Activated naive CD8-positive, alpha-beta T cell treated with anti-CD3 and anti-CD28 coated beads, Interleukin-2, amount 50 U/mL, for 24 hours (primary cell): ENCODE data around the gene NELFCD.
"Not testable (repeated sequence)": the region's sequence is repeated elsewhere in the genome, so short reads cannot be mapped to it uniquely, and the experiment has no call there.

ENCODE experiments used
- ATAC-seq: fragments of 150-1000 bp; cut with Tn5 transposase; one replicate; pipeline ENCODE4 v1.10.0; 2021
- DNase-seq: peaks from one replicate; pipeline ENCODE4 v3.0.0; 2021
- H3K27ac Mint-ChIP-seq: one replicate; pipeline ENCODE4 v1.8.0; 2021; ENCODE audit warnings: mild to moderate bottlenecking, mixed read lengths
- H3K27me3 Mint-ChIP-seq: one replicate; pipeline ENCODE4 v1.8.0; 2021; ENCODE audit warnings: mixed read lengths
- H3K36me3 Mint-ChIP-seq: one replicate; pipeline ENCODE4 v1.8.0; 2021; ENCODE audit warnings: low read depth, mixed read lengths
- H3K4me1 Mint-ChIP-seq: one replicate; pipeline ENCODE4 v1.8.0; 2021; ENCODE audit warnings: mixed read lengths
- H3K4me3 Mint-ChIP-seq: one replicate; pipeline ENCODE4 v1.8.0; 2021; ENCODE audit warnings: mild to moderate bottlenecking, moderate library complexity, mixed read lengths
- H3K9me3 Mint-ChIP-seq: one replicate; pipeline ENCODE4 v1.8.0; 2021; ENCODE audit warnings: mixed read lengths

The NELFCD gene

DNA sequence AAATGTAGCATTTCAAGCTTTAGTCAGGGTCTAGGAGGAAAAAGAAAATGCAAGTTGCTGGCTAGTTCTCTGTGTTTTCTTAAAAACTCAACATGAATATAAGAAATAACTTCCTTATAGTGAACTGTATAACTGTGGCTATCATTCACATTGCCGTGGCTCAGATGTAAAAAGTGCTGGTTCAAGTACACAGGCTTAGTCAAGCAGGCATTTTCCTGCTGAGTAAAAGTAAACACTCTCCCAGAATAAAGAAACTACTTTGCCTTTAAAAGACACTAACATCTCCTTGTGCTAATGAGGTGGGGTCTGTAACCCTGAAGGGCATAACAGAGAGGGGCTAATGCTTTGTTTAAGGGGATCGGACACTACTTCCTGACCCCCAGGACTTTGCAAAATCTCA lies 47.8 kb downstream of the NELFCD start:
- peak overlapping the region; percentile 90 for H3K4me3 Mint-ChIP-seq
- ATAC-seq: no peak
- peak overlapping the region; percentile 37 for H3K27ac Mint-ChIP-seq
- no peak for DNase-seq
- H3K27me3 Mint-ChIP-seq: no peaks in the 10 kb centered on the region
- H3K4me1 Mint-ChIP-seq: peaks cover 60% of the 10 kb centered on the region
- H3K9me3 Mint-ChIP-seq: no peaks in the 10 kb centered on the region
- H3K36me3 Mint-ChIP-seq: peaks cover 75% of the 10 kb centered on the region

GRCh38 chr20:59030911-59031563 lies 50.0 kb downstream of the NELFCD start:
- ATAC-seq (no peak), DNase-seq (no peak)
- no peaks in the 10 kb centered on the region for H3K9me3 Mint-ChIP-seq
- peak overlapping the region; percentile 90 for H3K4me3 Mint-ChIP-seq
- H3K27me3 Mint-ChIP-seq: no peaks in the 10 kb centered on the region
- peak overlapping the region; percentile 95 for H3K27ac Mint-ChIP-seq
- peaks cover 64% of the 10 kb centered on the region for H3K4me1 Mint-ChIP-seq
- peaks cover 79% of the 10 kb centered on the region for H3K36me3 Mint-ChIP-seq

- peak; percentile 2 for ATAC-seq
- Mint-ChIP-seq H3K4me1 (peaks cover 64% of the 10 kb centered on the region), H3K9me3 (no peaks in the 10 kb centered on the region), H3K4me3 (peak overlapping the region; percentile 90), H3K36me3 (peaks cover 81% of the 10 kb centered on the region), H3K27me3 (no peaks in the 10 kb centered on the region), H3K27ac (peak overlapping the region; percentile 95)
- no peak for DNase-seq
Observed at GRCh38 chr20:59031564-59032022, 50.5 kb downstream of the NELFCD start.

- no peaks in the 10 kb centered on the region for H3K27me3 Mint-ChIP-seq
- H3K4me3 Mint-ChIP-seq: peak within 1 kb of the TSS; percentile 90
- DNase-seq (peak; percentile 98), ATAC-seq (peak; percentile 99)
- H3K36me3 Mint-ChIP-seq: peaks cover 81% of the 10 kb centered on the region
- peak within 1 kb of the TSS; percentile 95 for H3K27ac Mint-ChIP-seq
- H3K9me3 Mint-ChIP-seq: no peaks in the 10 kb centered on the region
- peaks cover 65% of the 10 kb centered on the region for H3K4me1 Mint-ChIP-seq
Observed at GRCh38 chr20:59032023-59032712, 51.1 kb downstream of the NELFCD start, which contains the start of gene ATP5F1E. Gene ATP5F1E (minus strand): TSS chr20:59032335. CDS start chr20:59032251, 84 bp downstream.

DNA sequence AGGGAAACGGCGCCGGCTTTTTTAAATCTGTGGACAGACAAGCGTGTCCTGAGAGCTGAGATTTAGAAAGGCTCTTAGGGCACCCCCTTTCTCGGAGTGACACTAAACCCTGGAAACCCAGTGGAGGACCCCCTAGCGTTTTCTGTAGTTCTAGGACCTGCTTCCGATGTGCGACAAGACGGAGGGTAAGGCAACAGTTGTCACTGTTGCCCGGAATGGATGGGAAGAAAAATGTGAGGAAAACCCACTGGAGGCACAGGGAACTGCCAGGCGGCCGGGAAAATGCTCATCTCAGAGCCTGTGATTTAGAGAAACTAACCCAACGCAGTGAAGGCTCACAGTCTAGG lies 51.6 kb downstream of the NELFCD start:
- ATAC-seq (peak; percentile 41), DNase-seq (no peak)
- Mint-ChIP-seq H3K4me1 (peaks cover 61% of the 10 kb centered on the region), H3K4me3 (peak overlapping the region; percentile 88), H3K27me3 (no peaks in the 10 kb centered on the region), H3K9me3 (no peaks in the 10 kb centered on the region), H3K27ac (peak overlapping the region; percentile 91), H3K36me3 (peaks cover 81% of the 10 kb centered on the region)

DNA sequence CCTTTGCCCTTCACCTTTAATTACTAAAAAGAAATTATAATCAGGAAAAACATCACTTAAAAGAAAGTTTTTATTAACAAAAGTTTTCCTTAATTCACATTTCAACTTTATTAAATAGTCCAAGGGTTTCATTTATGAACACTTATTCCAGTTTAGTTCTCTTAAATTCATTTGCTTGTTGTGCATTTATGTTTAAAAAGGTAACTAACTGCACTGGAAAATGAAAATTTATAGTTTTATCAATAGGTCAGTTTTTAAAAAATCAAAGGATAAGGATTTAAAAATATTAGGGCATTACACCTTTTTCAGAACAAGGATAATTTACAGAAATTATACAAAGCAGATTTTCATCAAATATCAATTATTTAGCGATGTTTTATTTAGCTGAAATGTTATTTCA lies 52.0 kb downstream of the NELFCD start:
- no peaks in the 10 kb centered on the region for H3K27me3 Mint-ChIP-seq
- no peak for ATAC-seq
- no peak for DNase-seq
- peak overlapping the region; percentile 88 for H3K4me3 Mint-ChIP-seq
- peaks cover 81% of the 10 kb centered on the region for H3K36me3 Mint-ChIP-seq
- peaks cover 60% of the 10 kb centered on the region for H3K4me1 Mint-ChIP-seq
- no peaks in the 10 kb centered on the region for H3K9me3 Mint-ChIP-seq
- H3K27ac Mint-ChIP-seq: peak overlapping the region; percentile 91

GRCh38 chr20:59033616-59034165 lies 52.6 kb downstream of the NELFCD start:
- H3K27me3 Mint-ChIP-seq: no peaks in the 10 kb centered on the region
- ATAC-seq (no peak), DNase-seq (no peak)
- H3K27ac Mint-ChIP-seq: peak overlapping the region; percentile 42
- no peaks in the 10 kb centered on the region for H3K9me3 Mint-ChIP-seq
- peak overlapping the region; percentile 32 for H3K4me3 Mint-ChIP-seq
- H3K4me1 Mint-ChIP-seq: peaks cover 58% of the 10 kb centered on the region
- H3K36me3 Mint-ChIP-seq: peaks cover 81% of the 10 kb centered on the region

GRCh38 chr20:59035381-59035780 lies 54.3 kb downstream of the NELFCD start:
- DNase-seq: no peak
- no peaks in the 10 kb centered on the region for H3K9me3 Mint-ChIP-seq
- peaks cover 78% of the 10 kb centered on the region for H3K36me3 Mint-ChIP-seq
- H3K27me3 Mint-ChIP-seq: no peaks in the 10 kb centered on the region
- no peak for ATAC-seq
- H3K4me1 Mint-ChIP-seq: peaks cover 57% of the 10 kb centered on the region
- H3K4me3 Mint-ChIP-seq: no peak overlapping the region
- H3K27ac Mint-ChIP-seq: peak overlapping the region; percentile 10

GRCh38 chr20:59037386-59037785 lies 56.3 kb downstream of the NELFCD start:
- H3K36me3 Mint-ChIP-seq: peaks cover 77% of the 10 kb centered on the region
- peaks cover 54% of the 10 kb centered on the region for H3K4me1 Mint-ChIP-seq
- H3K27me3 Mint-ChIP-seq: no peaks in the 10 kb centered on the region
- H3K27ac Mint-ChIP-seq: no peak overlapping the region
- no peak overlapping the region for H3K4me3 Mint-ChIP-seq
- DNase-seq (no peak), ATAC-seq (no peak)
- no peaks in the 10 kb centered on the region for H3K9me3 Mint-ChIP-seq

GRCh38 chr20:59039233-59039632 lies 58.2 kb downstream of the NELFCD start:
- peak overlapping the region; percentile 85 for H3K27ac Mint-ChIP-seq
- H3K4me1 Mint-ChIP-seq: peaks cover 55% of the 10 kb centered on the region
- ATAC-seq (no peak), DNase-seq (no peak)
- no peaks in the 10 kb centered on the region for H3K27me3 Mint-ChIP-seq
- H3K4me3 Mint-ChIP-seq: peak overlapping the region; percentile 82
- peaks cover 66% of the 10 kb centered on the region for H3K36me3 Mint-ChIP-seq
- H3K9me3 Mint-ChIP-seq: no peaks in the 10 kb centered on the region

DNA sequence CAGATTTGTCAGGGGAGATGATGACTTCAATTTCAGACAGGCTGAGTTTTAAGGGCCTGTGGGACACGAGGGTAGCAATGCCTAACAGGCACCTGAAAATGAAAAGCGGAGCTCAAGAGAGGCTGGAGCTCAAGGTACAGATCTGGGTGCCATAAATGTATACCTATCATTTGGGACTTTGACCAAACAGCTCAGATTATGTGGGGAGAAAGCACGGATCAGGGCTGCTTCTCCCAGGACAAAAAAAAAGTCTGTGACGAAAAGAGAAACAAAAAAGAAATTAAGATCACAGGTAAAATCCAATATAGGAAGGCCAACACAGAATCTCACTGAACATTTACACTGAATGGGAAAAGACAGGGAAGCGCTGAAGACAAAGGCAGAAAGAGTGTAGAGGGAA lies 59.6 kb downstream of the NELFCD start:
- no peaks in the 10 kb centered on the region for H3K27me3 Mint-ChIP-seq
- no peak for ATAC-seq
- no peaks in the 10 kb centered on the region for H3K9me3 Mint-ChIP-seq
- H3K27ac Mint-ChIP-seq: peak overlapping the region; percentile 79
- peak overlapping the region; percentile 82 for H3K4me3 Mint-ChIP-seq
- H3K4me1 Mint-ChIP-seq: peaks cover 60% of the 10 kb centered on the region
- DNase-seq: no peak
- H3K36me3 Mint-ChIP-seq: peaks cover 55% of the 10 kb centered on the region

DNA sequence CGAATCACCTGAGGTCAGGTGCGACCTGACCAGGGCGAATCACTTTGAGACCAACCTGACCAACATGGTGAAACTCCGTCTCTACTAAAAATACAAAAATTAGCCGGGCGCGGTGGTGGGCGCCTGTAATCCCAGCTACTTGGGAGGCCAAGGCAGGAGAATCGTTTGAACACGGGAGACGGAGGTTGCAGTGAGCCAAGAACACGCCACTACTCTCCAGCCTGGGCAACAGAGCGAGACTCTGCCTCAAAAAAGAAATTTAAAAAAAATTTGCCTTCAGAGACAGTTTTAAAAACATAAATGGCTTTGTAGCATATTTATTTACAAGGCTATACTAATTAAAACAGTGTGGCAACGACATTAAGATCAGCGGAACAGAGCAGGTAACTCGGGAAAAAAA lies 60.4 kb downstream of the NELFCD start:
- H3K36me3 Mint-ChIP-seq: peaks cover 47% of the 10 kb centered on the region
- not testable (repeated sequence) for ATAC-seq
- peaks cover 62% of the 10 kb centered on the region for H3K4me1 Mint-ChIP-seq

DNA sequence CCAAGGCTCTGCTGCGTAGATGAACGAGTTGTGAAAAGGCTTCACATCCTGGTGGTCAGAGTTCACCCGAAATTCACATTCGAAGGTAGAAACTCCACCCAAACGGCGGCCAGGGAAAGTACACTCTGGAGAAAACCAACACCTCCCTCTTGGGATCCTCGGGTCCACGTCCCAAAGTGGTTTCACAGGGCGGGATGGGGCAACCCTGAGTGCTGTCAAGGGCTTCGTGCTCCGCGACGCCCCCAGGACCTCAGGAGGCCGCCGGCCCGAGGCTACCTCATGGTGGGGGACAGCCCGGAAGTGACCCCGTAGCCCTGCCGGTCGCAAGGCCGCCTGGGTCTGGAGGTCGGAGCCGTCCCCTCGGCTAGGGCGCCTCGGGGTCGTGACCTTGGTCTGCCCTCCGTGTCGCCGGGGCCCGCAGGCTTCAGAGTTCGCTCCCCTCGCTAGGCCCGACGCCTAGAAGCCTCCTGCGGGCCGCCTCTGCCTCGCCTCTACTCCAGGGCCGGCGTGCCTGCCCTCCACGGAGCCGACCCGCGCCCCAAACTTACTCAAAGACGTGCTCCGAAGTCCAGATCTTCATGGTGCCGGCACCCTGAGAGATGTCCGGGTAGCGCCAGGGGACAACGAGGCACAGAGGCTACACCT lies 61.2 kb downstream of the NELFCD start, which contains the start of gene PRELID3B:
PRELID3B (minus strand) TSS at position 636 of the 645 bp plus-strand sequence; CDS start at position 580, 56 bp downstream.
- H3K9me3 Mint-ChIP-seq: no peaks in the 10 kb centered on the region
- H3K27me3 Mint-ChIP-seq: no peaks in the 10 kb centered on the region
- ATAC-seq (peak; percentile 30), DNase-seq (peak; percentile 44)
- H3K27ac Mint-ChIP-seq: peak within 1 kb of the TSS; percentile 92
- peak within 1 kb of the TSS; percentile 82 for H3K4me3 Mint-ChIP-seq
- peaks cover 39% of the 10 kb centered on the region for H3K36me3 Mint-ChIP-seq
- peaks cover 61% of the 10 kb centered on the region for H3K4me1 Mint-ChIP-seq

More for the DNA sequence above, 60.4 kb downstream of the NELFCD start:
- H3K9me3 Mint-ChIP-seq, DNase-seq, H3K27me3 Mint-ChIP-seq: not testable (repeated sequence)
- peak overlapping the region; percentile 79 for H3K27ac Mint-ChIP-seq
- peak overlapping the region; percentile 82 for H3K4me3 Mint-ChIP-seq

DNA sequence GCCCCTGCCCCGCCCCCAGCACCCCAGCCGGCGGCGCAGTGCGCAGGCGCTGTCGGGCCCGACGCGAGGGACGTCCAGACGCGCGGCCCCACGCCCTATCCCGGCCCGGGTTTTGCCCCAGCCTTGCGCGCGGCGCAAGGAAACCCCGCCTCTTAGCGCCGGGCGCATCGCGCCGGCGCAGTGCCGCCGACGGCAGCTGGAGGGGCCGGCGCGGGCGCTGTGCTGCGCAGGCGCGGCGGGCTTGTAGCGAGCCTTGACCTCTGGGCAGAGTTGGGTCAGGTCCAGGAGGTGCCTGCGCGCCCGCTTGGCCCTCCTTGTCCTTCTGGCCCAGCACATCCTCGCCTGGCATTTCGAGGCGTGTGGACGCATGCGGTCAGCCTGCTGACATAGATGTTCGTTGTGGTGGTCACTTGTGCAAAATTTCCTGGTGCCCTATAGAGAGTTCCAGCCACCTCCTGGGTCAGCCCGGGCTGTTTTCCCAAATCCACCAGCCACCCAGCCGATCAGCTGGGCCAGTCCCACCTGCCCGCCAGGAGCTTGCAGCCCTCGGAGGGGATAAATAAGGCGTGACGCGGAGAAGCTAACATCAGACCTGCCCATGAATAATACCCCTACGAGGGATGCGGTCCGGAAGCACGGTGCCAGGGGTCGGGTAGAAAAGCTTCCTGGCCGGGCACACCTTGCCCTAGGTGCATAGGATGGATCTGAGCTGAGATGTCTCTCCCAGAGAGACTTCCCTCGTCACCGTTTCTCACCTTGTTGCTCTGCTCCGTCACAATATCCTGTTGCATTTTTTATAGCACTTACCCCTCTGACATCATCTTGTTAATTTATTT lies 62.0 kb downstream of the NELFCD start:
- Mint-ChIP-seq H3K27me3 (no peaks in the 10 kb centered on the region), H3K4me1 (peaks cover 63% of the 10 kb centered on the region), H3K27ac (peak overlapping the region; percentile 92), H3K9me3 (no peaks in the 10 kb centered on the region), H3K36me3 (peaks cover 32% of the 10 kb centered on the region), H3K4me3 (peak overlapping the region; percentile 82)
- ATAC-seq (peak; percentile 96), DNase-seq (peak; percentile 96)
